Tibial nerve (tissue), 4 donors: ENCODE data around the gene A4GNT. TPM values are rescaled to one million over a fixed set of nuclear protein-coding genes. Genes with fewer than 3 reads are reported as not detected.

Source experiments
- DNase-seq, 2 donors: peaks; one replicate each; pipeline ENCODE4 v3.0.0-alpha.2; 2019; ENCODE audit warnings: low spot score in 2 of 2
- H3K27ac ChIP-seq, 4 donors: fragments of 200-600 bp; sonication (generic) in 3 of 4; one replicate each; pipeline ENCODE4 v1.5.1; 2017 to 2019; ENCODE audit warnings: mild to moderate bottlenecking in 1 of 4
- H3K27me3 ChIP-seq, 2 donors: fragments of 200-600 bp; sonication (generic) in 1 of 2; one replicate each; pipeline versions ENCODE4 v1.5.1 to v1.6.0; 2017 to 2019
- H3K36me3 ChIP-seq, 3 donors: fragments of 200-600 bp; sonication (generic); one replicate each; pipeline ENCODE4 v1.5.1; 2018 to 2019
- H3K4me1 ChIP-seq, 4 donors: fragments of 200-600 bp; sonication (generic) in 3 of 4; one replicate each; pipeline ENCODE4 v1.5.1; 2017 to 2019
- H3K4me3 ChIP-seq, 4 donors: fragments of 200-600 bp; sonication (generic) in 3 of 4; one replicate each; pipeline ENCODE4 v1.5.1; 2017 to 2019; ENCODE audit warnings: mild to moderate bottlenecking in 1 of 4, moderate library complexity in 1 of 4
- H3K9me3 ChIP-seq, 4 donors: fragments of 200-600 bp; sonication (generic) in 3 of 4; one replicate each; pipeline ENCODE4 v1.5.1; 2017 to 2019
- EP300 ChIP-seq, 2 donors: sonication (generic); formaldehyde crosslinking; IDR thresholded peaks; one replicate each; pipeline ENCODE4 v1.6.1; 2017; ENCODE audit warnings: antibody characterized with exemption in 2 of 2, mild to moderate bottlenecking in 1 of 2
- POLR2A ChIP-seq, 2 donors: fragments of 450-650 bp; IDR thresholded peaks; one replicate each; pipeline ENCODE4 v1.6.1; 2017; ENCODE audit warnings: antibody characterized with exemption in 2 of 2, mild to moderate bottlenecking in 2 of 2, moderate library complexity in 2 of 2
- WGBS, 2 donors: methylation state at CpG; one replicate each; pipeline ENCODE4 v1.1.5; 2018; 5-methylcytosine and 5-hydroxymethylcytosine counted together
- total RNA-seq, 4 donors: library from RNA; depleted of rRNA; stranded (reverse); fragments of >200 nt; gene quantifications; one replicate each; pipeline ENCODE4 v1.1.0, GENCODE V29; 2016
- TF ChIP-seq, protein P1 (sequence below), 5 experiments: fragments of 200-600 bp in 3 of 5; fragments of 450-650 bp in 2 of 5; sonication (generic) in 3 of 5; IDR thresholded peaks; one replicate each; pipeline ENCODE4 v1.5.1; 2016 to 2019; ENCODE audit warnings: antibody characterized with exemption in 5 of 5, mild to moderate bottlenecking in 3 of 5, moderate library complexity in 2 of 5

A4GNT gene
- total RNA-seq, 4 donors from 2014 or later = not detected

DNA sequence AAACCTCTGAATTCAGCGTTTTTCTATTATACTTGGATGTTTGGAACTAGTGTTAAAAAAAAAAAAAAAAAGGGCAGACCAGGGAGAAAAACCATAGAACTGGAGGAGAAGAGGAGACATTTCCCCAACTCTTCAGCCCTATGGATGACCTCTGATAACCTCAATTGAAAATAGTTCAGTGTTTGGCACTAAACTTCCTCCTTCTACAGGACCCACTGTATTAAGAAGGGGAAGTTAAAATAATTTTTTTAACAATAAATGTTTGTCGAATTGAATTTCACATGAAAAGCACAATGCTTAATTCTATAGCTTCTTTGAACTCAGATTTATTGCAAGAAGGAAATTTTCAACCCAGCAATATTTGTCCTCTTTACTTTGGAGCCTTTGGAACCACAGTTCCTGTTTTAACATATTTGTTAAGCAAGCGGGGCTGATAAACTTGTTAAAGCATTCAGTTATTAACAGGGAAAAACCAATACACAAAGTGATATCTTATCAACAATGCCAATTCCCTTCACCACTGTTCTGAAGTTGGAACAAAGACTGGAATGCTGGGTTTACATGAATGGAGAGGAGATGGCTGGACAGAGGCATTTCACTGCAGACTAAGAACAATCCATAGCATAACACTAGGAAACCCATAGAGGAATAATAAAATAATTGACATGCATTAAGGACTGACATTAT, 3.1 kb upstream of the A4GNT start:
- 51 to 63% methylated on average over 3 of the region's 3 CpGs for WGBS, 2 donors
- no peak overlapping the region for H3K4me3 ChIP-seq
- no peaks in the 10 kb centered on the region for H3K27me3 ChIP-seq
- H3K27ac ChIP-seq = no peak overlapping the region
- no peaks in the 10 kb centered on the region for H3K4me1 ChIP-seq
- TF ChIP-seq EP300 (IDR thresholded peaks at IDR 0.05) (no peak), POLR2A (IDR thresholded peaks at IDR 0.05) (no peak)
- TF ChIP-seq, protein P1, sequence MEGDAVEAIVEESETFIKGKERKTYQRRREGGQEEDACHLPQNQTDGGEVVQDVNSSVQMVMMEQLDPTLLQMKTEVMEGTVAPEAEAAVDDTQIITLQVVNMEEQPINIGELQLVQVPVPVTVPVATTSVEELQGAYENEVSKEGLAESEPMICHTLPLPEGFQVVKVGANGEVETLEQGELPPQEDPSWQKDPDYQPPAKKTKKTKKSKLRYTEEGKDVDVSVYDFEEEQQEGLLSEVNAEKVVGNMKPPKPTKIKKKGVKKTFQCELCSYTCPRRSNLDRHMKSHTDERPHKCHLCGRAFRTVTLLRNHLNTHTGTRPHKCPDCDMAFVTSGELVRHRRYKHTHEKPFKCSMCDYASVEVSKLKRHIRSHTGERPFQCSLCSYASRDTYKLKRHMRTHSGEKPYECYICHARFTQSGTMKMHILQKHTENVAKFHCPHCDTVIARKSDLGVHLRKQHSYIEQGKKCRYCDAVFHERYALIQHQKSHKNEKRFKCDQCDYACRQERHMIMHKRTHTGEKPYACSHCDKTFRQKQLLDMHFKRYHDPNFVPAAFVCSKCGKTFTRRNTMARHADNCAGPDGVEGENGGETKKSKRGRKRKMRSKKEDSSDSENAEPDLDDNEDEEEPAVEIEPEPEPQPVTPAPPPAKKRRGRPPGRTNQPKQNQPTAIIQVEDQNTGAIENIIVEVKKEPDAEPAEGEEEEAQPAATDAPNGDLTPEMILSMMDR (IDR thresholded peaks at IDR 0.05) = no peak
- H3K36me3 ChIP-seq = no peaks in the 10 kb centered on the region
- H3K9me3 ChIP-seq = no peaks in the 10 kb centered on the region
- DNase-seq = no peak

DNA sequence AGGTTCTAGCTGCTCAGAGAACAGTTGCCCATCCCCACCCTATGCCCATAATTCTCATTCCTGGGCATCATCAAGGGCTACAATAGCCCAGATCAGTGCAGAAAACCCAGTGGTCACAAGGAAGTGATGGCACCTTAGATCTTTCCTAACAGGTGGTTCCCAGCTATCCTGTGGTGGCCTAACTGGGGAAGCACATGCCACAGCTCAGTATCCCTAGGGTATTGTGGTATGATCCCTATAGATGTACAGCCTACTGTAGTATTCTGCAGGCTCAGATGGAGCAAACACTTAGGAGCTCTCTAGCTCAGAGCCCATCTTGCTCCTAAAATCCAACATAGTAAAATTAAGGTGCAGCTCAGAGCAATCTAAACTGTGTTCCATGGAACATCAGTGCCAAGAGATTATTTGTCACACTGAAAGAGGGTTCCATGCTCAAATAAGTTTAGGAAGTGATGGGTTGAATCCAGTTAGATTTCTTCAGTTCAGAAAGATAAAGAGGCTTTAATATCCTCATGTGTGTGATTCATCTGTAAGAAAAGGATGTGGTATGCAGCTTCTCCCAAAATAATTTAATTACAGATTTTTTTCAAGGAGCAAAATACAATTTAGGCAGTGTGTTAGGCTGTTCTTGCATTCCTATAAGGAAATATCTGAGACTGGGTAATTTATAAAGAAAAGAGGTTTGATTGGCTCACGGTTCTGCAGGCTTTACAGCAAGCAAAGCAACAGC, 4.4 kb downstream of the A4GNT start:
- no peaks in the 10 kb centered on the region for H3K27me3 ChIP-seq
- H3K4me1 ChIP-seq = peaks cover 0 to 22% (median 4%) of the 10 kb centered on the region in 4 donors
- no peaks in the 10 kb centered on the region for H3K36me3 ChIP-seq
- TF ChIP-seq POLR2A (IDR thresholded peaks at IDR 0.05) (no peak), EP300 (IDR thresholded peaks at IDR 0.05) (no peak)
- TF ChIP-seq, protein P1 (IDR thresholded peaks at IDR 0.05) = no peak
- DNase-seq = no peak
- no peak overlapping the region for H3K4me3 ChIP-seq
- no peak overlapping the region for H3K27ac ChIP-seq
- H3K9me3 ChIP-seq = no peaks in the 10 kb centered on the region
- WGBS, 2 donors = 69 to 84% methylated on average over 1 of the region's 1 CpG

DNA sequence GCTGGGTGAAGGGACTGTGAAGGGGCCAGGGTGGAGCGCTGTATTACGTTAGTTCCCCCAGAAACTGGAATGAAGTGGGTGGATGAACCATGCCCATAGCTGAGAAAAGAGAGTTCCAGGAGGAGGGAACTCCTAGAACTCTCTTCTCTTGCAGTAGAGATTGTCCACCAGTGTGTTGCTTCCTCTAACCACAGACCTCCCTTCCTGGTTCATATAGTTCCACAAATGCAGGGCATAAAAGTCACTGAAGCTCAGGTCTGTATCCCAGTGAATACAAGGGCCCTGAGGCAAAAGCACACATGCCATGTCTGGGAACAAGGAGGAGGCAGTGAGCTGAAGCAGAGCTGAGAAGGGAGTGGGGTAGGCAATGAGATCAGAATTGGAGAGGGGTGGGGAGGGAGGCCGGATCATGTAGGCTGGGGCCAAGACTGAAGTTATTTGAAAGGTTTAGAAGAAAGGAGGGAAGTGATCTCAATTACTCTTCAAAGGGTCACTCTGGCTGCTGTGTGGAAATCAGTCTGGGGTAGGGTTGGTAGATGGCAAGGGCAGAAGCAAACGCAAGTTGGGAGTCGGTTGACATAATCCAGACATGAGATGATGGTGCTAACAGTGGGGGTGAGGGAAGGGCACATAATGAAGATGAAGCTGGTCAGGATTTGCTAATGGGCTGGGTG, 6.5 kb downstream of the A4GNT start:
- WGBS, 2 donors = 16 to 17% methylated on average over 5 of the region's 5 CpGs

DNA sequence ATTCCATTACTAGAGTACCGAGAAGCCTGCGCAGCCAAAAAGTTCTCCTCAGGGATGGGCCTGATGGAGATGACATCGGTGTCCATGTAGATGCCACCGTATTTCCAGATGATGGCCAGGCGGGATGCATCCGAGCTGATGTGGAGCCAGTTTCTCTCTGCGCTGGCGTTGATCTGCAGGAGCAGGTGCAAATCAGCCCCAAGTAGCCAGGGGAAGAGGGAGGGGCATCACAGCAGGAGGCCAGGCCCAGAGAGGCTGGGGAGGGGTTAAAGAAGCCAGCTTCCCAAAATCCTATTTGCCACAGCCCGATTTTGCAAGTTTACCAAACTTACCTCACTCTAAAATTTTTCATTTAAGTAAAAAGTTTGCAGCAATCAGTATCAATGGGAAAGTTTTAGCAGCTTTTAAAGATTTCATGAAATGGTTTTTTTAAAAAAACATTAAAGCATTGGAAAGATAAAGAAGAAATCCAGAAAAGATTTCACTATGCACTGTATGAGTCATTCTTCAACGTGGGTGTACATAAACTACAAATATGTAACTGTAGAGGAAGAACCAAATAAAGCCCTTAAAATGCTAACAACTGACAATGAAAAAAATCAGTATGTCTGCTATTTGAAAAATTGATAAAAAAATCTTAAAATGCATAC, 7.4 kb downstream of the A4GNT start:
- no peak for DNase-seq
- peak overlapping the region in 2 of 4 donors; percentile 9 to 39 for H3K27ac ChIP-seq
- WGBS, 2 donors = 70 to 78% methylated on average over 10 of the region's 10 CpGs

More for the DNA sequence above, 6.5 kb downstream of the A4GNT start:
- Histone ChIP-seq H3K27ac (peak overlapping the region in 3 of 4 donors; percentile 8 to 53 (median 9)), H3K27me3 (no peaks in the 10 kb centered on the region), H3K4me1 (peaks cover 0 to 22% (median 4%) of the 10 kb centered on the region in 4 donors), H3K36me3 (no peaks in the 10 kb centered on the region), H3K4me3 (no peak overlapping the region), H3K9me3 (no peaks in the 10 kb centered on the region)
- no peak for TF ChIP-seq POLR2A (IDR thresholded peaks at IDR 0.05)
- TF ChIP-seq EP300 (IDR thresholded peaks at IDR 0.05) = no peak
- TF ChIP-seq, protein P1 (IDR thresholded peaks at IDR 0.05) = no peak
- DNase-seq = no peak

More for the DNA sequence above, 7.4 kb downstream of the A4GNT start:
- Histone ChIP-seq H3K9me3 (no peaks in the 10 kb centered on the region), H3K36me3 (no peaks in the 10 kb centered on the region), H3K4me3 (no peak overlapping the region), H3K4me1 (peaks cover 0 to 22% (median 4%) of the 10 kb centered on the region in 4 donors), H3K27me3 (no peaks in the 10 kb centered on the region)
- TF ChIP-seq, protein P1 (IDR thresholded peaks at IDR 0.05) = no peak
- no peak for TF ChIP-seq POLR2A (IDR thresholded peaks at IDR 0.05)
- no peak for TF ChIP-seq EP300 (IDR thresholded peaks at IDR 0.05)
